ENCODE results near the gene LHX3. TPM values are rescaled to one million over a fixed set of nuclear protein-coding genes. Genes with fewer than 3 reads are reported as not detected.

The LHX3 gene
- total and polyA plus RNA-seq, 2 experiments from 2014 or later: not detected

GRCh38 chr9:136242918-136243525 is 38.1 kb upstream of the LHX3 start:
- Histone ChIP-seq H3K36me3 (no peaks in the 10 kb centered on the region), H3K9me3 (ENCODE audit: low read depth) (no peaks in the 10 kb centered on the region), H3K27me3 (no peaks in the 10 kb centered on the region), H3K4me3 (no peak overlapping the region), H3K4me1 (ENCODE audit: low read depth) (peaks cover 15% of the 10 kb centered on the region), H3K27ac (no peak overlapping the region)
- TF ChIP-seq CTCF (IDR thresholded peaks at IDR 0.05; ENCODE audit: low read depth, low read length): no peak
- DNase-seq (ENCODE audit: low read depth in 1 of 2, low spot score in 1 of 2): peak in 1 of 2 donors; percentile 19

GRCh38 chr9:136242248-136242647 is 37.3 kb upstream of the LHX3 start:
- TF ChIP-seq CTCF (IDR thresholded peaks at IDR 0.05; ENCODE audit: low read depth, low read length): no peak
- no peaks in the 10 kb centered on the region for H3K27me3 ChIP-seq
- no peak overlapping the region for H3K27ac ChIP-seq
- no peaks in the 10 kb centered on the region for H3K9me3 ChIP-seq (ENCODE audit: low read depth)
- no peak for DNase-seq (ENCODE audit: low read depth in 1 of 2, low spot score in 1 of 2)
- H3K36me3 ChIP-seq: no peaks in the 10 kb centered on the region
- peaks cover 15% of the 10 kb centered on the region for H3K4me1 ChIP-seq (ENCODE audit: low read depth)
- no peak overlapping the region for H3K4me3 ChIP-seq

GRCh38 chr9:136241542-136241941 is 36.6 kb upstream of the LHX3 start:
- H3K27ac ChIP-seq: no peak overlapping the region
- DNase-seq (ENCODE audit: low read depth in 1 of 2, low spot score in 1 of 2): no peak
- H3K4me3 ChIP-seq: no peak overlapping the region
- H3K27me3 ChIP-seq: no peaks in the 10 kb centered on the region
- no peak for TF ChIP-seq CTCF (IDR thresholded peaks at IDR 0.05; ENCODE audit: low read depth, low read length)
- H3K36me3 ChIP-seq: no peaks in the 10 kb centered on the region
- no peaks in the 10 kb centered on the region for H3K9me3 ChIP-seq (ENCODE audit: low read depth)
- peaks cover 15% of the 10 kb centered on the region for H3K4me1 ChIP-seq (ENCODE audit: low read depth)

GRCh38 chr9:136240941-136241340 is 36.0 kb upstream of the LHX3 start:
- H3K27me3 ChIP-seq: no peaks in the 10 kb centered on the region
- no peak for TF ChIP-seq CTCF (IDR thresholded peaks at IDR 0.05; ENCODE audit: low read depth, low read length)
- DNase-seq (ENCODE audit: low read depth in 1 of 2, low spot score in 1 of 2): no peak
- no peak overlapping the region for H3K27ac ChIP-seq
- H3K4me1 ChIP-seq (ENCODE audit: low read depth): peaks cover 15% of the 10 kb centered on the region
- H3K36me3 ChIP-seq: no peaks in the 10 kb centered on the region
- no peak overlapping the region for H3K4me3 ChIP-seq
- no peaks in the 10 kb centered on the region for H3K9me3 ChIP-seq (ENCODE audit: low read depth)

GRCh38 chr9:136239983-136240330 is 35.0 kb upstream of the LHX3 start:
- peaks cover 15% of the 10 kb centered on the region for H3K4me1 ChIP-seq (ENCODE audit: low read depth)
- TF ChIP-seq CTCF (IDR thresholded peaks at IDR 0.05; ENCODE audit: low read depth, low read length): no peak

More at GRCh38 chr9:136239983-136240330, 35.0 kb upstream of the LHX3 start:
- no peaks in the 10 kb centered on the region for H3K36me3 ChIP-seq
- no peaks in the 10 kb centered on the region for H3K9me3 ChIP-seq (ENCODE audit: low read depth)
- DNase-seq (ENCODE audit: low read depth in 1 of 2, low spot score in 1 of 2): no peak
- H3K4me3 ChIP-seq: no peak overlapping the region
- H3K27me3 ChIP-seq: no peaks in the 10 kb centered on the region
- H3K27ac ChIP-seq: no peak overlapping the region
